Stimulated activated naive CD8-positive, alpha-beta T cell treated with anti-CD3 and anti-CD28 coated beads, Interleukin-15, amount 100 ng/mL, for 72 hours (primary cell): Measurements from ENCODE around the gene TAS2R3.

ENCODE experiments used
- ATAC-seq: fragments of 150-1000 bp; cut with Tn5 transposase; 2 replicates; pipeline ENCODE4 v1.10.0; 2021; ENCODE audit warnings: mild to moderate bottlenecking, moderate library complexity
- DNase-seq, 2 donors: peaks; one replicate each; pipeline ENCODE4 v3.0.0; 2021 to 2022
- H3K27ac Mint-ChIP-seq, 2 donors: one replicate each; pipeline ENCODE4 v1.8.0; 2022; ENCODE audit warnings: mild to moderate bottlenecking in 2 of 2, mixed read lengths in 2 of 2, moderate library complexity in 2 of 2
- H3K27me3 Mint-ChIP-seq: one replicate; pipeline ENCODE4 v1.8.0; 2022; ENCODE audit warnings: mixed read lengths
- H3K4me1 Mint-ChIP-seq: one replicate; pipeline ENCODE4 v1.8.0; 2022; ENCODE audit warnings: mild to moderate bottlenecking, mixed read lengths
- H3K4me3 Mint-ChIP-seq, 2 donors: one replicate each; pipeline ENCODE4 v1.8.0; 2022; ENCODE audit warnings: mild to moderate bottlenecking in 2 of 2, mixed read lengths in 2 of 2, moderate library complexity in 1 of 2
- H3K9me3 Mint-ChIP-seq, 2 donors: one replicate each; pipeline ENCODE4 v1.8.0; 2022; ENCODE audit warnings: mixed read lengths in 2 of 2

The TAS2R3 gene

GRCh38 chr7:141763797-141764196, at the start of gene TAS2R3:
Gene TAS2R3, plus strand, starts transcription at chr7:141764097. Its CDS starts 62 bp downstream, at chr7:141764159.
- Mint-ChIP-seq H3K9me3 (no peaks in the 10 kb centered on the region), H3K27me3 (no peaks in the 10 kb centered on the region), H3K27ac (peak within 1 kb of the TSS in 1 of 2 donors; percentile 57), H3K4me1 (no peaks in the 10 kb centered on the region), H3K4me3 (no peak within 1 kb of the TSS)
- DNase-seq (no peak), ATAC-seq (no peak)

- DNase-seq = no peak
- Mint-ChIP-seq H3K9me3 (no peaks in the 10 kb centered on the region), H3K27ac (no peak overlapping the region), H3K4me1 (no peaks in the 10 kb centered on the region), H3K4me3 (no peak overlapping the region), H3K27me3 (no peaks in the 10 kb centered on the region)
- no peak for ATAC-seq
Observed at GRCh38 chr7:141714571-141714970, 49.3 kb upstream of the TAS2R3 start.

GRCh38 chr7:141715018-141715417, 48.9 kb upstream of the TAS2R3 start:
- Mint-ChIP-seq H3K27me3 (no peaks in the 10 kb centered on the region), H3K27ac (no peak overlapping the region), H3K4me3 (no peak overlapping the region), H3K4me1 (no peaks in the 10 kb centered on the region), H3K9me3 (no peaks in the 10 kb centered on the region)
- ATAC-seq (no peak), DNase-seq (no peak)

GRCh38 chr7:141715794-141716689, 47.9 kb upstream of the TAS2R3 start:
- DNase-seq (no peak), ATAC-seq (no peak)
- Mint-ChIP-seq H3K4me3 (no peak overlapping the region), H3K27ac (no peak overlapping the region), H3K9me3 (no peaks in the 10 kb centered on the region), H3K27me3 (no peaks in the 10 kb centered on the region), H3K4me1 (no peaks in the 10 kb centered on the region)

GRCh38 chr7:141717450-141717849, 46.4 kb upstream of the TAS2R3 start:
- Mint-ChIP-seq H3K4me3 (no peak overlapping the region), H3K27me3 (no peaks in the 10 kb centered on the region), H3K9me3 (no peaks in the 10 kb centered on the region), H3K27ac (no peak overlapping the region), H3K4me1 (no peaks in the 10 kb centered on the region)
- DNase-seq (no peak), ATAC-seq (no peak)

GRCh38 chr7:141722529-141722928, 41.4 kb upstream of the TAS2R3 start:
- ATAC-seq (no peak), DNase-seq (no peak)
- no peaks in the 10 kb centered on the region for H3K4me1 Mint-ChIP-seq
- H3K27me3 Mint-ChIP-seq = no peaks in the 10 kb centered on the region
- no peaks in the 10 kb centered on the region for H3K9me3 Mint-ChIP-seq
- no peak overlapping the region for H3K27ac Mint-ChIP-seq
- H3K4me3 Mint-ChIP-seq = no peak overlapping the region

- Mint-ChIP-seq H3K27ac (no peak overlapping the region), H3K4me1 (no peaks in the 10 kb centered on the region), H3K4me3 (no peak overlapping the region), H3K9me3 (no peaks in the 10 kb centered on the region), H3K27me3 (no peaks in the 10 kb centered on the region)
- ATAC-seq (no peak), DNase-seq (no peak)
Observed at GRCh38 chr7:141729020-141729419, 34.9 kb upstream of the TAS2R3 start.

- Mint-ChIP-seq H3K4me1 (peaks cover 5% of the 10 kb centered on the region), H3K9me3 (no peaks in the 10 kb centered on the region), H3K27ac (peak overlapping the region in 1 of 2 donors; percentile 42), H3K27me3 (no peaks in the 10 kb centered on the region), H3K4me3 (peak overlapping the region in 1 of 2 donors; percentile 14)
- DNase-seq = no peak
- no peak for ATAC-seq
Observed at GRCh38 chr7:141731476-141732149, 32.3 kb upstream of the TAS2R3 start.

- DNase-seq (peak in 1 of 2 donors; percentile 30), ATAC-seq (no peak)
- peak overlapping the region; percentile 95 to 99 for H3K4me3 Mint-ChIP-seq
- H3K27ac Mint-ChIP-seq = peak overlapping the region; percentile 99
- peaks cover 45% of the 10 kb centered on the region for H3K4me1 Mint-ChIP-seq
- H3K9me3 Mint-ChIP-seq = no peaks in the 10 kb centered on the region
- H3K27me3 Mint-ChIP-seq = no peaks in the 10 kb centered on the region
Observed at GRCh38 chr7:141737118-141737835, 26.6 kb upstream of the TAS2R3 start.

- ATAC-seq (peak; percentile 93), DNase-seq (peak; percentile 91 to 96)
- no peaks in the 10 kb centered on the region for H3K27me3 Mint-ChIP-seq
- peak within 1 kb of the TSS; percentile 99 for H3K27ac Mint-ChIP-seq
- no peaks in the 10 kb centered on the region for H3K9me3 Mint-ChIP-seq
- peaks cover 51% of the 10 kb centered on the region for H3K4me1 Mint-ChIP-seq
- peak within 1 kb of the TSS; percentile 95 to 99 for H3K4me3 Mint-ChIP-seq
Observed at GRCh38 chr7:141737836-141738591, 25.9 kb upstream of the TAS2R3 start, which contains the start of gene SSBP1. Gene SSBP1, plus strand, starts transcription at chr7:141738358. Its CDS starts 809 bp downstream, at chr7:141739167.

GRCh38 chr7:141738592-141739013, 25.3 kb upstream of the TAS2R3 start:
- Mint-ChIP-seq H3K27ac (peak overlapping the region; percentile 99), H3K9me3 (no peaks in the 10 kb centered on the region), H3K4me1 (peaks cover 57% of the 10 kb centered on the region), H3K27me3 (no peaks in the 10 kb centered on the region), H3K4me3 (peak overlapping the region; percentile 95 to 99)
- DNase-seq (no peak), ATAC-seq (no peak)

GRCh38 chr7:141739250-141739649, 24.6 kb upstream of the TAS2R3 start:
- no peaks in the 10 kb centered on the region for H3K9me3 Mint-ChIP-seq
- DNase-seq = no peak
- peak overlapping the region; percentile 71 to 99 for H3K27ac Mint-ChIP-seq
- no peaks in the 10 kb centered on the region for H3K27me3 Mint-ChIP-seq
- H3K4me1 Mint-ChIP-seq = peaks cover 63% of the 10 kb centered on the region
- H3K4me3 Mint-ChIP-seq = peak overlapping the region; percentile 95 to 99
- no peak for ATAC-seq

GRCh38 chr7:141742229-141742628, 21.7 kb upstream of the TAS2R3 start:
- Mint-ChIP-seq H3K9me3 (no peaks in the 10 kb centered on the region), H3K4me3 (no peak overlapping the region), H3K4me1 (peaks cover 52% of the 10 kb centered on the region), H3K27me3 (no peaks in the 10 kb centered on the region), H3K27ac (peak overlapping the region; percentile 52 to 59)
- ATAC-seq (no peak), DNase-seq (no peak)

- H3K4me3 Mint-ChIP-seq = no peak overlapping the region
- no peak for DNase-seq
- no peak overlapping the region for H3K27ac Mint-ChIP-seq
- H3K9me3 Mint-ChIP-seq = no peaks in the 10 kb centered on the region
- H3K27me3 Mint-ChIP-seq = no peaks in the 10 kb centered on the region
- H3K4me1 Mint-ChIP-seq = peaks cover 38% of the 10 kb centered on the region
- no peak for ATAC-seq
Observed at GRCh38 chr7:141744131-141744530, 19.8 kb upstream of the TAS2R3 start.

- DNase-seq (no peak), ATAC-seq (no peak)
- no peak overlapping the region for H3K4me3 Mint-ChIP-seq
- H3K9me3 Mint-ChIP-seq = peaks cover 15 to 23% of the 10 kb centered on the region in 2 donors
- H3K27me3 Mint-ChIP-seq = no peaks in the 10 kb centered on the region
- no peak overlapping the region for H3K27ac Mint-ChIP-seq
- peaks cover 9% of the 10 kb centered on the region for H3K4me1 Mint-ChIP-seq
Observed at GRCh38 chr7:141748396-141748795, 15.5 kb upstream of the TAS2R3 start.
